LNCAP (cell line): Measurements from ENCODE around the gene USP15.

Experiments
- TF ChIP-seq, protein P1 (sequence below): fragments of 450-650 bp; IDR thresholded peaks from 2 replicates; pipeline ENCODE4 v1.5.1; 2017; ENCODE audit warnings: mild to moderate bottlenecking

USP15 gene

DNA sequence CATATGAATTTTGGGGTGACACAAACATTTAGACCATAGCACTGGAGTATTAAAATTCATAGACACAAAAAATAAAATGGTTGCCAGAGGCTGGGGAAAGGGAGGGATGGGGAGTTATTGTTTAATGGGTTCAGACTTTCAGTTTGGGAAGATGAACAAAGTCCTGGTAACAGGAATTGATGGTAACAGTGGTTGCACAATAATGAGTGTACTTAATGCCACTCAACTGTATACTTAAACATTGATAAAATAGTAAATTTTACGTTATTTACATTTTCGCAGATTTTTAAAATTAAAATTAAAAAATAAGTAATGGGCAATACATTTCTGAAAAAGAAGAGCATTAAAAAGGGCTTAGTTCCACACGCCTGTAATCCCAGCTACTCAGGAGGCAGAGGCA, 35.6 kb upstream of the USP15 start:
- TF ChIP-seq, protein P1, sequence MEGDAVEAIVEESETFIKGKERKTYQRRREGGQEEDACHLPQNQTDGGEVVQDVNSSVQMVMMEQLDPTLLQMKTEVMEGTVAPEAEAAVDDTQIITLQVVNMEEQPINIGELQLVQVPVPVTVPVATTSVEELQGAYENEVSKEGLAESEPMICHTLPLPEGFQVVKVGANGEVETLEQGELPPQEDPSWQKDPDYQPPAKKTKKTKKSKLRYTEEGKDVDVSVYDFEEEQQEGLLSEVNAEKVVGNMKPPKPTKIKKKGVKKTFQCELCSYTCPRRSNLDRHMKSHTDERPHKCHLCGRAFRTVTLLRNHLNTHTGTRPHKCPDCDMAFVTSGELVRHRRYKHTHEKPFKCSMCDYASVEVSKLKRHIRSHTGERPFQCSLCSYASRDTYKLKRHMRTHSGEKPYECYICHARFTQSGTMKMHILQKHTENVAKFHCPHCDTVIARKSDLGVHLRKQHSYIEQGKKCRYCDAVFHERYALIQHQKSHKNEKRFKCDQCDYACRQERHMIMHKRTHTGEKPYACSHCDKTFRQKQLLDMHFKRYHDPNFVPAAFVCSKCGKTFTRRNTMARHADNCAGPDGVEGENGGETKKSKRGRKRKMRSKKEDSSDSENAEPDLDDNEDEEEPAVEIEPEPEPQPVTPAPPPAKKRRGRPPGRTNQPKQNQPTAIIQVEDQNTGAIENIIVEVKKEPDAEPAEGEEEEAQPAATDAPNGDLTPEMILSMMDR: no peak

DNA sequence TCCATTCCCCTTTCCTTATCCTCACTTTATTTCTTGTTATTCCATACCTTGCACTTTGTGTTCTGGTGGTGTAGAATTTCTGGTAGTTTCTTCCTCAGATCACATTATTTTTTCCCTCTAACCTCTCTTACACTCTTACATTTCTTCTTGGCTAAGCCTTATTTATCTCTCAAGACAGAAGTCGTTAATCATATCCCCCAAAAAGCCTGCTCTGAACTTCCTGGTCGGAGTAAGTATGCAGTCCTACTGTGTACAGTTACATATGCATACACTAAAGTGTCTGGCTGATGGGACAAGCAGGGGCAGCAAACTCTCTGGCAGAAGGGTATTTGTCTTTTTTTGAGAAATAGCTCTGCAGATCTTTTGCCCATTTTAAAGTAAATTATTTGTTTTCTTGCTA, 33.1 kb upstream of the USP15 start:
- TF ChIP-seq, protein P1: no peak

DNA sequence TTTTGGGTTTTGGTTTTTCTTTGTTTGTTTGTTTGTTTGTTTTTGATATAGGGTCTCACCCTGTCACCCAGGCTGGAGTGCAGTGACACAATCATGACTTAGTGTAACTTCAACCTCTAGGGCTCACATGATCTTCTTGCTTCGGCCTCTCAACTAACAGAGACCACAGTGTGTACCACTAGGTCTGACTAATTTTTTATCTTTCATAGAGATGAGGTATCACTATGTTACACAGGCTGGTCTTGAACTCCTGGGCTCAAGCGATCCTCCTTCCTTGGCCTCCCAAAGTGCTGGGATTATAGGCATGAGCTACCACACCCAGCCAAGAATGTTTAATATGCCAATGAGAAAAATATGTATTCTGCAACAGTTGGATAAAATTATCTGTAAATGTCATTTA, 29.6 kb upstream of the USP15 start:
- TF ChIP-seq, protein P1: no peak

DNA sequence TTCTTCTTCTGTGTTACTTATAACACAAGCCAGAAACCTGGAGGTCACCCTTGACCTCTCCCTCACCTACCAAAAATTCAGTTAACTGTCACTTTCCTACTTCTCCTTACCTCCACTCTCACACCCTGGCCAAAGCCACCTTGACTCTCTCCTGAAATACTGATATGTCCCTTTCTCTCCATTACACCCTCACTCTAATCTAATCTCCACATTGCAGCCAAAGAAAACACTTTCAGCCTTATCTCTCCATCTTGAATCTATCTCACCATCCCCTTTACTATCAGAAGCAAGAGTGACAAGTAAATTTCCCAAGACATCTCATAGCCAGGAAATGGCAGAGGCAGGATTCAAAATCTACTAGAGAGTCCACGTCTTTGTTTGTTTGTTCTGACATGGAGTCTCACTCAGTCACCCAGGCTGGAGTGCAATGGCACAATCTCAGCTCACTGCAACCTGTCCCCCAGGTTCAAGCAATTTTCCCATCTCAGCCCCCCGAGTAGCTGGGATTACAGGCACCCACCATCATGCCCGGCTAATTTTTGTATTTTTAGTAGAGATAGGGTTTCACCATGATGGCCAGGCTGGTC, 28.0 kb upstream of the USP15 start:
- TF ChIP-seq, protein P1: no peak

DNA sequence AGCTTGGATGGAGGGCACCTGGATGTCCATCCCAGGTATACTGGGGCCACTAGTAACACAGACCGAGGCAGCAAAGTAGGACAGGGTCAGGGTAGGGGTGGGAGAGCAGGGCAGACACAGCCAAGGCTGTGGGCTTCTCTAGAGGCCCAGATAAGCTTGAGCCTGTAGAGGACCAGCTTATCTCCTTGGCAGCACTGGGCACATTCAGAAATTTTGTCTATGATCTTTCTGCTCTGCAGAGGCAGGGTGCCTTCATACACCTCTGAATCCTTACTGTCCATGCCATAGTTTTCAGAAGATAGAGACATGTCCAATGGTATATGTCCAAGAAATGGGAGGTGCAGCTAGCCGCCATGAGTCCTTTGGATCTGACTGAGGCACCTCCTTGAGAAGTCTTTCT, 26.4 kb upstream of the USP15 start:
- TF ChIP-seq, protein P1: no peak

DNA sequence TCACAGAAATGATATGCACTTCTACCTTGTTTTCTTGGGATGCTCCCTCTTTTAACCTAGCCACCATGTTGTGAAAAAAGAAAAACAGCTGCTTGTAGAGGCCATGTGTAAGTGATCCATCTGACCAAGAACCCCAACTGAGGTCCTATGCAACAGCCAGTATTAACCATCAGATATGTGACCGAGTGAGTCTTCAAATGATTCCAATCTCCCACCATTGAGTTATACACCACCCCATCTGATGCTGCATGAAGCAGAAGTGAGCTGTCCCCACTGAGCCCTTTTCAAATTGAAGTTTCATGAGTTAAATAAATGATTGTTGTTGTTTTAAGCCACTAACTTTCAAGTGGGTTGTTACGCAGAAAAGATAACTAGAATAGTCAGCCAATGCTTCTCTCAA, 20.6 kb upstream of the USP15 start:
- TF ChIP-seq, protein P1: no peak

DNA sequence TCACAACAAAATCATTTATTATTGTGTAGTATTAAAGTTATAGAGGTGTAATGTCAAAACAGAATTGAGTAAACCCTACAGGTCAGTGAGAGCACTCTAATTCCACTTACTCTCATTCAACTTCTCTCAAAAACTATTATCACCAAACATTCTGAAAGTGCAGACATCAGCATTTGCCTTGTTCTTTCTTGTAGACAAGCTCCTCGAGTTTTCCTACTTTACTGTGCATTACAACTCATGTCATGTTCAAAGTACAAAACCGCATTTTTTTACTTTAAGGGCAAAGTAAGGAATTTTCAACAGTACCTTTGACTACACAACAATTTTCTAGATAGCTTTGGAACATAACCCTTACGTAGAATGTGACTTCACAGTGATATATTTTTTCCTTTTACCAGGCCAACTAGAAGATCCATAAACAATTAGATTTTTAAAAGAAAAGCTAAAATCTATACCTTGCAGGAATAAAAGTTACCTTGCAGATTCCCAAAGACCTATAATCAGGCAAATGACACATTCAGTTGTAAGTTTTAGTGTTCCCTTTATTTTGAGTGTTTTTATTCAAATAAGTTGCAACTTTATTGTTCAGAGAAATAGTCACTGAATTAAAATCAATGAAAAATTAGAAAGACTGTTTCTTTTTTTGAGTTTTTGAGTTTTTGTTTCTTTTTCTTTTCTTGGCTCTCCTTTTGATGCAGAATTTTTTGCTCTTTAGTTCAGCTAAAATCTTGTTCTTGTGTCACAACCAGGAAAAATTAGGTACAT, 12.7 kb upstream of the USP15 start:
- TF ChIP-seq, protein P1: no peak
